Mesendoderm (in vitro differentiated cells): Measurements from ENCODE around the gene NHERF2.

Experiments
- DNase-seq: peaks from one replicate; pipeline ENCODE4 v3.0.0; 2013
- H2AK5ac ChIP-seq: 2 replicates; pipeline ENCODE4 v1.6.1; 2013; ENCODE audit warnings: low read length, inconsistent platforms
- H2BK120ac ChIP-seq: 2 replicates; pipeline ENCODE4 v1.6.1; 2013; ENCODE audit warnings: low read depth, mild to moderate bottlenecking, low read length, moderate library complexity, mixed read lengths
- H2BK15ac ChIP-seq: replicated peaks from 2 replicates; pipeline ENCODE4 v1.6.1; 2013; ENCODE audit warnings: low read depth, mild to moderate bottlenecking, moderate library complexity
- H2BK5ac ChIP-seq: 2 replicates; pipeline ENCODE4 v1.6.1; 2013; ENCODE audit warnings: low read length, inconsistent platforms
- H3K18ac ChIP-seq: 2 replicates; pipeline ENCODE4 v1.6.1; 2013; ENCODE audit warnings: mild to moderate bottlenecking, low read length, mixed read lengths
- H3K23ac ChIP-seq: one replicate; pipeline ENCODE4 v1.6.1; 2013; ENCODE audit warnings: low read length
- H3K27ac ChIP-seq: 2 replicates; pipeline ENCODE4 v1.5.1; 2013; ENCODE audit warnings: low read depth, mild to moderate bottlenecking, inconsistent platforms, low read length, moderate library complexity
- H3K27me3 ChIP-seq: 2 replicates; pipeline ENCODE4 v1.6.1; 2013; ENCODE audit warnings: low read length, control low read depth, mild to moderate bottlenecking, inconsistent platforms; ENCODE audit not compliant: insufficient read depth, poor library complexity
- H3K36me3 ChIP-seq: 2 replicates; pipeline ENCODE4 v1.6.1; 2013; ENCODE audit warnings: low read length, inconsistent platforms; ENCODE audit not compliant: control insufficient read depth, insufficient read depth
- H3K4ac ChIP-seq: one replicate; pipeline ENCODE4 v1.6.1; 2013; ENCODE audit warnings: low read depth, mild to moderate bottlenecking, low read length, moderate library complexity
- H3K4me1 ChIP-seq: 2 replicates; pipeline ENCODE4 v1.6.1; 2013; ENCODE audit warnings: low read depth, low read length, inconsistent platforms; ENCODE audit not compliant: control insufficient read depth
- H3K4me2 ChIP-seq: 2 replicates; pipeline ENCODE4 v1.6.1; 2013; ENCODE audit warnings: low read length
- H3K4me3 ChIP-seq: 2 replicates; pipeline ENCODE4 v1.5.1; 2013; ENCODE audit warnings: mild to moderate bottlenecking, low read length
- H3K56ac ChIP-seq: one replicate; pipeline ENCODE4 v1.6.1; 2013; ENCODE audit warnings: low read length
- H3K79me1 ChIP-seq: 2 replicates; pipeline ENCODE4 v1.6.1; 2013; ENCODE audit warnings: low read length, inconsistent platforms
- H3K79me2 ChIP-seq: 2 replicates; pipeline ENCODE4 v1.6.1; 2013; ENCODE audit warnings: mild to moderate bottlenecking, low read length; ENCODE audit not compliant: control insufficient read depth, insufficient read depth
- H3K9ac ChIP-seq: 2 replicates; pipeline ENCODE4 v1.6.1; 2013; ENCODE audit warnings: low read length, inconsistent platforms
- H4K5ac ChIP-seq: one replicate; pipeline ENCODE4 v1.6.1; 2013; ENCODE audit warnings: low read length
- H4K8ac ChIP-seq: one replicate; pipeline ENCODE4 v1.6.1; 2013; ENCODE audit warnings: low read depth, mild to moderate bottlenecking, control low read depth, low read length, moderate library complexity
- WGBS: extraction: QIAGEN DNeasy Blood & Tissue Kit; methylation state at CpG from one replicate; pipeline ENCODE4 v1.1.7; 2013; ENCODE audit warnings: low lambda C conversion rate, missing lambda C conversion rate; ENCODE audit not compliant: insufficient coverage; ENCODE audit errors: extremely low coverage; 5-methylcytosine and 5-hydroxymethylcytosine counted together

The NHERF2 gene

GRCh38 chr16:2013527-2013926 lies 13.2 kb upstream of the NHERF2 start:
- H3K36me3 ChIP-seq = no peaks in the 10 kb centered on the region
- WGBS = no CpG with 5 or more reads among the region's 15 CpGs

GRCh38 chr16:2015117-2015946 lies 11.4 kb upstream of the NHERF2 start:
- Histone ChIP-seq H2BK5ac (no peak overlapping the region), H2BK15ac (no peak overlapping the region), H3K36me3 (no peaks in the 10 kb centered on the region), H3K4me1 (peaks cover 2% of the 10 kb centered on the region), H3K9ac (no peak overlapping the region), H3K4ac (no peak overlapping the region), H2BK120ac (no peak overlapping the region), H4K8ac (no peak overlapping the region), H2AK5ac (no peak overlapping the region), H3K4me3 (no peak overlapping the region), H3K79me2 (no peaks in the 10 kb centered on the region), H4K5ac (no peak overlapping the region), H3K23ac (no peak overlapping the region), H3K27ac (no peak overlapping the region), H3K56ac (no peak overlapping the region), H3K4me2 (no peak overlapping the region), H3K79me1 (peaks cover 2% of the 10 kb centered on the region), H3K27me3 (peaks cover 9% of the 10 kb centered on the region), H3K18ac (no peak overlapping the region)
- DNase-seq = no peak
- WGBS = no CpG with 5 or more reads among the region's 24 CpGs

More at GRCh38 chr16:2013527-2013926, 13.2 kb upstream of the NHERF2 start:
- no peaks in the 10 kb centered on the region for H3K27me3 ChIP-seq
- no peak overlapping the region for H3K27ac ChIP-seq
- no peak overlapping the region for H3K4ac ChIP-seq
- no peak overlapping the region for H2AK5ac ChIP-seq
- no peak overlapping the region for H3K56ac ChIP-seq
- H3K79me2 ChIP-seq = peaks cover 9% of the 10 kb centered on the region
- no peak for DNase-seq
- no peak overlapping the region for H2BK15ac ChIP-seq
- no peak overlapping the region for H3K4me3 ChIP-seq
- no peak overlapping the region for H4K8ac ChIP-seq
- H3K4me1 ChIP-seq = peaks cover 4% of the 10 kb centered on the region
- H3K79me1 ChIP-seq = peaks cover 5% of the 10 kb centered on the region
- H3K9ac ChIP-seq = no peak overlapping the region
- H2BK120ac ChIP-seq = no peak overlapping the region
- no peak overlapping the region for H2BK5ac ChIP-seq
- no peak overlapping the region for H3K4me2 ChIP-seq
- H3K18ac ChIP-seq = no peak overlapping the region
- no peak overlapping the region for H3K23ac ChIP-seq
- H4K5ac ChIP-seq = no peak overlapping the region

DNA sequence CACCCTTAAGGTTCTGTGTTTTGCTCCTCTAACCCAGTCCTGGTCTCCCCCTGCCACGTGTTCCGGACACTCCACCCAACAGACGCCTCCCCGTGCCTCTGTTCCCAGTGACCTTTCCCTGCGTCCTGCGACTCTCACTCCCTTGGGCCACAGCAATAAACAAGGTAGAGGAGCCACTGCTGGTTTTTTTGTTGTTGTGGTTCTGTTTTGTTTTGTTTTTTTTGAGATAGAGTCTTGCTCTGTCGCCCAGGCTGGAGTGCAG lies 10.8 kb upstream of the NHERF2 start:
- Histone ChIP-seq H3K36me3 (no peaks in the 10 kb centered on the region), H4K5ac (no peak overlapping the region), H4K8ac (no peak overlapping the region), H3K9ac (no peak overlapping the region), H3K79me1 (no peaks in the 10 kb centered on the region), H3K4me3 (no peak overlapping the region), H2BK5ac (no peak overlapping the region), H2AK5ac (no peak overlapping the region), H3K79me2 (no peaks in the 10 kb centered on the region), H2BK15ac (no peak overlapping the region), H3K23ac (no peak overlapping the region), H3K56ac (no peak overlapping the region), H3K18ac (no peak overlapping the region), H3K4ac (no peak overlapping the region), H3K4me1 (no peaks in the 10 kb centered on the region), H3K4me2 (no peak overlapping the region), H2BK120ac (no peak overlapping the region), H3K27me3 (peaks cover 14% of the 10 kb centered on the region), H3K27ac (no peak overlapping the region)
- DNase-seq = no peak
- no CpG with 5 or more reads among the region's 7 CpGs for WGBS

- no peak overlapping the region for H4K5ac ChIP-seq
Measured at GRCh38 chr16:2016407-2016922, 10.2 kb upstream of the NHERF2 start.

GRCh38 chr16:2019518-2019920 lies 7.2 kb upstream of the NHERF2 start, which contains the start of gene NPW:
Gene NPW, plus strand, starts transcription at chr16:2019785.
- Histone ChIP-seq H3K9ac (peak within 1 kb of the TSS; percentile 45), H2BK120ac (no peak within 1 kb of the TSS), H3K56ac (peak within 1 kb of the TSS; percentile 80), H3K4me3 (no peak within 1 kb of the TSS), H3K23ac (no peak within 1 kb of the TSS), H4K5ac (no peak within 1 kb of the TSS), H3K79me1 (no peaks in the 10 kb centered on the region), H2BK5ac (no peak within 1 kb of the TSS), H3K79me2 (no peaks in the 10 kb centered on the region), H3K27me3 (peaks cover 14% of the 10 kb centered on the region), H3K4ac (no peak within 1 kb of the TSS), H2BK15ac (no peak within 1 kb of the TSS), H2AK5ac (no peak within 1 kb of the TSS), H3K36me3 (no peaks in the 10 kb centered on the region), H3K4me2 (peak within 1 kb of the TSS; percentile 59), H3K4me1 (no peaks in the 10 kb centered on the region), H4K8ac (no peak within 1 kb of the TSS), H3K18ac (no peak within 1 kb of the TSS), H3K27ac (no peak within 1 kb of the TSS)
- no CpG with 5 or more reads among the region's 33 CpGs for WGBS
- no peak for DNase-seq

More at GRCh38 chr16:2016407-2016922, 10.2 kb upstream of the NHERF2 start:
- Histone ChIP-seq H2AK5ac (no peak overlapping the region), H3K79me1 (no peaks in the 10 kb centered on the region), H4K8ac (no peak overlapping the region), H3K4me3 (no peak overlapping the region), H3K23ac (no peak overlapping the region), H2BK120ac (no peak overlapping the region), H3K4me1 (no peaks in the 10 kb centered on the region), H3K4ac (no peak overlapping the region), H3K18ac (no peak overlapping the region), H3K9ac (no peak overlapping the region), H3K79me2 (no peaks in the 10 kb centered on the region), H2BK15ac (no peak overlapping the region), H2BK5ac (no peak overlapping the region), H3K4me2 (no peak overlapping the region), H3K27ac (no peak overlapping the region), H3K27me3 (peaks cover 14% of the 10 kb centered on the region), H3K56ac (no peak overlapping the region), H3K36me3 (no peaks in the 10 kb centered on the region)
- peak; percentile 30 for DNase-seq
- whole genome bisulfite sequencing = no CpG with 5 or more reads among the region's 13 CpGs
